ENCODE data around the gene NEDD9. TPM values are rescaled to one million over a fixed set of nuclear protein-coding genes. Genes with fewer than 3 reads are reported as not detected.
A peak's percentile ranks its signal among the peaks of the same experiment; 100 is the strongest.

The NEDD9 gene
- total and polyA plus RNA-seq, 2 of the 13 experiments (the other 11 are each of a cell fraction or from before 2014, with no cell fraction given) = 27.1 to 389 TPM

- TF ChIP-seq THAP9 (CRISPR knock-in tag; IDR thresholded peaks at IDR 0.05; ENCODE audit: borderline replicate concordance) (no peak), REPIN1 (CRISPR knock-in tag; IDR thresholded peaks at IDR 0.05; ENCODE audit: borderline replicate concordance, low read depth) (peak; percentile 68; the same call in 1 of the 2 replicates), RAD21 (CRISPR knock-in tag; IDR thresholded peaks at IDR 0.05) (no peak; the same call in 1 of the 2 replicates), HOXA3 (CRISPR knock-in tag; IDR thresholded peaks at IDR 0.05) (peak; percentile 91), HIVEP1 (CRISPR knock-in tag; IDR thresholded peaks at IDR 0.05) (no peak), ZNF616 (CRISPR knock-in tag; IDR thresholded peaks at IDR 0.05; ENCODE audit: low read depth) (no peak), ZSCAN31 (CRISPR knock-in tag; IDR thresholded peaks at IDR 0.05; ENCODE audit: low read depth) (0 out of 2 replicates have a peak, but pooled peaks have one; percentile 40), SMARCE1 (IDR thresholded peaks at IDR 0.05; ENCODE audit: borderline replicate concordance) (no peak), ZNF768 (CRISPR knock-in tag; IDR thresholded peaks at IDR 0.05) (no peak), HCFC1 (IDR thresholded peaks at IDR 0.05; ENCODE audit: low read depth, low read length) (no peak), ZNF770 (CRISPR knock-in tag; IDR thresholded peaks at IDR 0.05) (no peak), BCL6 (CRISPR knock-in tag; IDR thresholded peaks at IDR 0.05) (peak; percentile 95), NFKBIZ (CRISPR knock-in tag; IDR thresholded peaks at IDR 0.05) (peak; percentile 83; the same call in 1 of the 2 replicates), JUN (CRISPR knock-in tag; IDR thresholded peaks at IDR 0.05) (peak; percentile 30; the same call in 1 of the 2 replicates), ZXDC (CRISPR knock-in tag; IDR thresholded peaks at IDR 0.05) (no peak), SYNCRIP (IDR thresholded peaks at IDR 0.05; ENCODE audit: insufficient read depth, low read depth, low read length) (no peak), ZNF501 (CRISPR knock-in tag; IDR thresholded peaks at IDR 0.05) (peak; percentile 84), AHR (CRISPR knock-in tag; IDR thresholded peaks at IDR 0.05) (no peak; the same call in 1 of the 2 replicates), HMGXB4 (CRISPR knock-in tag; IDR thresholded peaks at IDR 0.05; ENCODE audit: borderline replicate concordance in 1 of 2, low read depth in 1 of 2) (peak in 1 of 2 experiments; percentile 32; a peak in 1 of 4 replicates)
Measured at GRCh38 chr6:11202513-11203305, 29.8 kb downstream of the NEDD9 start (continued).

All from HepG2 (cell line).